Gastroesophageal sphincter (tissue), 3 donors: Measurements from ENCODE around the gene FAM161B.

Experiments used
- CTCF ChIP-seq, 4 experiments: fragments of 200-600 bp in 2 of 4; fragments of 450-650 bp in 2 of 4; sonication (generic) in 1 of 4; IDR thresholded peaks; one replicate each; pipeline ENCODE4 v1.5.1; 2017 to 2019; ENCODE audit warnings: antibody characterized with exemption in 4 of 4, mild to moderate bottlenecking in 2 of 4, moderate library complexity in 2 of 4
- POLR2AphosphoS5 ChIP-seq: sonication (generic); formaldehyde crosslinking; IDR thresholded peaks from one replicate; pipeline ENCODE4 v1.6.1; 2017; ENCODE audit warnings: antibody characterized with exemption

GRCh38 chr14:73958591-73958990 lies 8.7 kb upstream of the FAM161B start:
- TF ChIP-seq CTCF (IDR thresholded peaks at IDR 0.05) (no peak), POLR2AphosphoS5 (no peak)
